Measurements from ENCODE around the gene KRT71. TPM values are rescaled to one million over a fixed set of nuclear protein-coding genes. Genes with fewer than 3 reads are reported as not detected.

Gene KRT71
- total RNA-seq, 1 donor from 2014 or later: not detected

GRCh38 chr12:52559979-52560378 lies 7.0 kb upstream of the KRT71 start:
- no peak for DNase-seq
- Histone ChIP-seq H3K27ac (replicated peaks) (no peak overlapping the region), H3K9me3 (replicated peaks) (no peaks in the 10 kb centered on the region), H3K4me3 (no peak overlapping the region), H3K4me1 (no peaks in the 10 kb centered on the region), H3K36me3 (no peaks in the 10 kb centered on the region), H3K27me3 (ENCODE audit: low read depth) (peaks cover 48% of the 10 kb centered on the region)
- TF ChIP-seq CTCF (IDR thresholded peaks at IDR 0.05; ENCODE audit: borderline replicate concordance): no peak
- intact Hi-C loops (cut with micrococcal nuclease): no loop called here

GRCh38 chr12:52558781-52559445 lies 6.0 kb upstream of the KRT71 start:
- no peak overlapping the region for H3K4me3 ChIP-seq
- H3K4me1 ChIP-seq: no peaks in the 10 kb centered on the region
- H3K27ac ChIP-seq (replicated peaks): no peak overlapping the region
- no peak for TF ChIP-seq CTCF (IDR thresholded peaks at IDR 0.05; ENCODE audit: borderline replicate concordance)
- H3K9me3 ChIP-seq (replicated peaks): no peaks in the 10 kb centered on the region
- H3K36me3 ChIP-seq: no peaks in the 10 kb centered on the region
- no peak for DNase-seq
- intact Hi-C loops (cut with micrococcal nuclease): no loop called here
- H3K27me3 ChIP-seq (ENCODE audit: low read depth): peaks cover 43% of the 10 kb centered on the region

- no peak for DNase-seq
- H3K27ac ChIP-seq (replicated peaks): no peak overlapping the region
- no peaks in the 10 kb centered on the region for H3K9me3 ChIP-seq (replicated peaks)
- no peaks in the 10 kb centered on the region for H3K36me3 ChIP-seq
- no peak for TF ChIP-seq CTCF (IDR thresholded peaks at IDR 0.05; ENCODE audit: borderline replicate concordance)
- H3K4me1 ChIP-seq: no peaks in the 10 kb centered on the region
- H3K4me3 ChIP-seq: no peak overlapping the region
- peaks cover 37% of the 10 kb centered on the region for H3K27me3 ChIP-seq (ENCODE audit: low read depth)
- intact Hi-C loops (cut with micrococcal nuclease): no loop called here
Measured at GRCh38 chr12:52557476-52557875, 4.5 kb upstream of the KRT71 start.

- intact Hi-C loops (cut with micrococcal nuclease): no loop called here
- Histone ChIP-seq H3K4me1 (peaks cover 17% of the 10 kb centered on the region), H3K27me3 (ENCODE audit: low read depth) (peaks cover 28% of the 10 kb centered on the region), H3K27ac (replicated peaks) (no peak overlapping the region), H3K36me3 (no peaks in the 10 kb centered on the region), H3K9me3 (replicated peaks) (no peaks in the 10 kb centered on the region), H3K4me3 (no peak overlapping the region)
- TF ChIP-seq CTCF (IDR thresholded peaks at IDR 0.05; ENCODE audit: borderline replicate concordance): no peak
- no peak for DNase-seq
Measured at GRCh38 chr12:52555577-52555976, 2.6 kb upstream of the KRT71 start.

- peaks cover 17% of the 10 kb centered on the region for H3K4me1 ChIP-seq
- no peak for DNase-seq
- intact Hi-C loops (cut with micrococcal nuclease): no loop called here
- no peaks in the 10 kb centered on the region for H3K36me3 ChIP-seq
- no peak overlapping the region for H3K27ac ChIP-seq (replicated peaks)
- H3K4me3 ChIP-seq: no peak overlapping the region
- no peaks in the 10 kb centered on the region for H3K9me3 ChIP-seq (replicated peaks)
- TF ChIP-seq CTCF (IDR thresholded peaks at IDR 0.05; ENCODE audit: borderline replicate concordance): no peak
- H3K27me3 ChIP-seq (ENCODE audit: low read depth): no peaks in the 10 kb centered on the region
Measured at GRCh38 chr12:52552055-52552454, 890 bp downstream of the KRT71 start.

Data from left ventricle myocardium inferior (tissue), 1 donor.